ACHN (cell line): ENCODE results near the gene FUT3.
"Not testable (repeated sequence)": the region's sequence is repeated elsewhere in the genome, so short reads cannot be mapped to it uniquely, and the experiment has no call there.

ENCODE experiments used
- DNase-seq: peaks from one replicate; pipeline ENCODE4 v3.0.0-alpha.2; 2015
- in situ Hi-C: cut with HindIII; loops from 2 replicates; pipeline ENCODE4 v1.10.0; 2017; ENCODE audit warnings: low sequenced_read_pairs, low pct_ligation_motif_present, low pct_unique_long_range_greater_than_20kb

FUT3 gene

GRCh38 chr19:5883157-5883873, 32.1 kb upstream of the FUT3 start:
- DNase-seq, in situ Hi-C loops: not testable (repeated sequence)

- in situ Hi-C loops: no loop called here
- DNase-seq: no peak
Observed at GRCh38 chr19:5882421-5882968, 31.2 kb upstream of the FUT3 start.

GRCh38 chr19:5881543-5882299, 30.5 kb upstream of the FUT3 start:
- in situ Hi-C loops: no loop called here
- no peak for DNase-seq

GRCh38 chr19:5880604-5881078, 29.4 kb upstream of the FUT3 start:
- peak; percentile 34 for DNase-seq
- in situ Hi-C loops: no loop called here

GRCh38 chr19:5880196-5880595, 28.9 kb upstream of the FUT3 start:
- DNase-seq: no peak
- in situ Hi-C loops: no loop called here

GRCh38 chr19:5877882-5878281, 26.6 kb upstream of the FUT3 start:
- no peak for DNase-seq
- in situ Hi-C loops: no loop called here

GRCh38 chr19:5877427-5877826, 26.2 kb upstream of the FUT3 start:
- no peak for DNase-seq

GRCh38 chr19:5874496-5874895, 23.2 kb upstream of the FUT3 start:
- in situ Hi-C loops, DNase-seq: not testable (repeated sequence)

More at GRCh38 chr19:5877427-5877826, 26.2 kb upstream of the FUT3 start:
- in situ Hi-C loops: no loop called here

- no peak for DNase-seq
- in situ Hi-C loops: no loop called here
Observed at GRCh38 chr19:5873617-5874199, 22.5 kb upstream of the FUT3 start.

- DNase-seq: no peak
- in situ Hi-C loops: no loop called here
Observed at GRCh38 chr19:5870986-5871394, 19.7 kb upstream of the FUT3 start.

- in situ Hi-C loops: no loop called here
- no peak for DNase-seq
Observed at GRCh38 chr19:5867201-5868136, 16.2 kb upstream of the FUT3 start.

GRCh38 chr19:5865772-5866171, 14.5 kb upstream of the FUT3 start:
- in situ Hi-C loops: no loop called here
- no peak for DNase-seq

GRCh38 chr19:5864725-5865486, 13.7 kb upstream of the FUT3 start:
- in situ Hi-C loops: no loop called here
- DNase-seq: no peak

- no peak for DNase-seq
- in situ Hi-C loops: no loop called here
Observed at GRCh38 chr19:5864013-5864720, 12.9 kb upstream of the FUT3 start.

GRCh38 chr19:5863030-5863665, 11.9 kb upstream of the FUT3 start:
- in situ Hi-C loops: no loop called here
- no peak for DNase-seq

- no peak for DNase-seq
- in situ Hi-C loops: no loop called here
Observed at GRCh38 chr19:5857203-5858081, 6.2 kb upstream of the FUT3 start.
